ENCODE measurements around the gene RAB6D.
A peak's percentile ranks its signal among the peaks of the same experiment; 100 is the strongest.
"Not testable (repeated sequence)": the region's sequence is repeated elsewhere in the genome, so short reads cannot be mapped to it uniquely, and the experiment has no call there.

Gene RAB6D

DNA sequence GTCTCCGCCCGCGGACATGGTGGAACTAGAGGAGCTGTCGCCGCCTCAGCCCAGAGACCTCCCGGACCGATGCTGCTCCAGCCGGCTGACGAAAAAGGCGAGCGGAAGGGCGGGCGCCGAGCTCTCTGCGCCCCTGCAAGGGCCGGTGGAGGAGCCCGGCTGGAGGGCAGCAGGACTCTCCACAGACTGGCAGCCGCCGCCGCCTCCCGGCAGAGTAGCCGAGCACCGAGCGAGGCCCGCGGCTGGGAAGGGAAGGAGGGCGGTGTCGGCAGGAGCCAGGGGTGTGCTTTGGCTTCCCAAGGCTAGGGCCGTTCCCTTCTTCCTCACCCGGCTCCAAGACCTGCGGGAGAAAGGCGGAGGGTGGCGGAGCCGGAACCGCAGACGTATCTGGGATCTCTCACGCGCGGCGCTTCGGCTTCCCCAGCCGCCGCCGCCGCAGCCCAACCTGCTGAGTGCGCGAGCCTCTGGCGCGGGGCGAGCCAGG lies at the start of gene RAB6D:
RAB6D (minus strand) TSS at position 466 of the 484 bp plus-strand sequence; CDS start at position 18, 448 bp downstream.
- not testable (repeated sequence) for DNase-seq (ENCODE audit: low read depth, low spot score)

DNA sequence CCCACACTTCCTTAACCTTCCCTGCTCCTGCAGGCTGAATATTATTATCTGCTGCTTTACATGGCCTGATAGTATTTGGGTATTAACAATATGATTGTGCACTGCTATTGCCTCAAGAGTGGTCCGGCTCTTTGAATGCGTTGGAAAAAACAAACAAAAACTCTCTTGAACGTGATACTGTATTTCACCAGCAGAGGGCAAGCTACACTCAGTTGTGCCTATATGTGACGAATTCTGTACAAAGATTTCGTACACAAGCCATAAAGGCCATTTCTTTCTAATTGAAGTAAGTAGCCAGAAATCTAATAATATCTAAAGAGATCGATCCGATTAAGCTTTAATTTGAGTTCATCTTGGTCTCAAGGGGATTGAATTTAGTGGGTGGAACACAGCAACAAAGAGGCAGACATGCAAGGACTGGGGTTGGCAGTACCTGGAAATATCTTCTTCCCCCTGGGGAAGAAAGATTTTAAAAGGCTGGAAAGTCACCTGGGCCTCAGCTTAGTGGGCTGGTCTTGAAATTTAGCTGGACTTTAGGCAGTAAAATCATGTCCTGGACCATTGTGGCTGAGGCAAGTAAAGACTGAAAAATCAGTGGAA lies 49.3 kb upstream of the RAB6D start:
- DNase-seq (ENCODE audit: low read depth, low spot score), result peak; percentile 37

DNA sequence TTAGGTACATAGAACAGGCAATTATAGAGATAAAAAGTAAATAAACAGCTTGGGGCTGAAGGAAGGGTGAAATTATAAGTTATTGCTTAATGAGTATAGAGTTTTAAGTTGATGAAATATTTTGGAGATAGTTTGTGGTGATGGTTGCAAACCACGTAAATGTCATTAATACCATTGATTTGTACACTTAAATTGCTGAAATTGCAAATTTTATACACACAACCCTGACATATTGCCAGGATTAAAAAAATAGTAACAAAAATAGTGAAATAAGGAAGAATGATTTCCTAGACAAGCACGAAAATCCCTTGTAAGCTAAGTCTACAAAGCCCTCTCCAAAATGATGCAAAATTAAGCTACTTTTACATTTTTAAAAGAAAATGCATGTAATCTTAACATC lies 46.2 kb upstream of the RAB6D start:
- DNase-seq (ENCODE audit: low read depth, low spot score), result no peak

- DNase-seq (ENCODE audit: low read depth, low spot score), result no peak
Observed at GRCh38 chr2:131408778-131409177, 44.8 kb upstream of the RAB6D start.

DNA sequence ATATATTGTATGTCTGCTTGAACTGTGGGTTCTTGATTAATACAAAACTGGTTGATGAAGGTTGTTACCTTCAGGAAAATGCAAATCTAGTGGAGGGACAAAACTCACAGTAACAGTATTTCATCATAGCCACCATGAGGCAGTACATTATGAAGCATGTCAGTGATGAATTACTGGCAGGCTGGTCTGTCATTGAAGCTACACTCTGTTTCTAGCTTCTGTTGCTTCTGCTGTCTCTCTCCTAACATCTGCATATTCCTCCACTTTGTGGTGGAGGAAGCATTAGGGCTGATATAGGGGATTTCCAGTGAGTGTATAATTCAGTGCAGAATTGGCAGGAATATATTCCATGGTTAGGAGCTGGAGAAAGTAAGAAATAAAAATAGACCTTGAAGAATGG lies 44.2 kb upstream of the RAB6D start:
- no peak for DNase-seq (ENCODE audit: low read depth, low spot score)

DNA sequence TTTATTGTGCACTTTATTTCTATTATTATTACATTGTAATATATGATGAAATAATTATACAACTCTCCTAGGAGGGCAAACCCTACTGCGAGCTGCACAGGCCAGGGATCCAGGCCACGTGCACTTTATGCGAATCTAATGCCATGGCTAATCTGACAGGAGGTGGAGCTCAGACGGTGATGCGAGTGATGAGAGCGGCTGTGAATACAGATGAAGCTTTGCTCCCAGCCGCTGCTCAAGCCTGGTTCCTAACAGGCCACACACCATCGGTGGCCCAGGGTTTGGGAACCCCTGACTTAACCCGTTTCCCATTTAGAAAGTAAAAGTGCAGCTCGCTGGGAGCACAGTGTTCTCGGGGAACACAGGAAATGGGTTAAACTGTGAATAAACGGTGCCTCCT lies 40.8 kb upstream of the RAB6D start:
- DNase-seq (ENCODE audit: low read depth, low spot score), result no peak

DNA sequence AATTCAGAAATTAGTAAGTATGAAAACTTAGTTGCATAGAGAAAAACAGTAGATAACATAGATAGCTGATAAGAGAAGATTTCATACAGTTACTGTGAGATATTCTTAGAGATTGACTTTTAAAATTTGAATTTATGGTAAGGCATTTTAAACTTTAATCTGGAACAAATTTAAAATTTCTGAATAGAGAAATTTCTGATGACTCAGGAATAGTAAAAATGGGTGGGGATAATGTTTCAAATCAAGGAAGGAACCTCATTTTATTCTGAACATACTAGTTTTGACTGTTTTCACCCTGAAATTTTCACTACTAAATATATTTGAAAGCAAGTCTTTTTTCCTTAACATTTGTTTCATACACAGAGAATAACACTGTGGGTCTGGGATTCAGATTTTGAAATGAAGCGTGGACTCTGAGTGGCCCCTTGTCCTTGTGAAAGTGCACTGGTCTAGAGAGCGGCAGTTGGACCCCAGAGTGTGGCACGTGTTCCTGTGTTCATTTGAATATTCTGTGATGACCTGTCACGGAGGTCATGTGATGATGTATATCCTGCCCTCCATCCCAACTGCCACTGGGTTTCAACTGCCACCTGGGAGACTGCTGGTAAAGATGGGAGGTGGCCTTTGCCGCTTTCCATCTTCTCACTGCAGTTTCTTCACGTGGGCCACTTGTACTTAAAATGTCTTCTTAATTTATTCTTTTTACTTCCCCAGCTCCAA lies 38.5 kb upstream of the RAB6D start:
- DNase-seq (ENCODE audit: low read depth, low spot score), result no peak

- DNase-seq (ENCODE audit: low read depth, low spot score), result no peak
Observed at GRCh38 chr2:131400849-131401248, 36.9 kb upstream of the RAB6D start.

- DNase-seq (ENCODE audit: low read depth, low spot score), result not testable (repeated sequence)
Observed at GRCh38 chr2:131400441-131400840, 36.5 kb upstream of the RAB6D start.

DNA sequence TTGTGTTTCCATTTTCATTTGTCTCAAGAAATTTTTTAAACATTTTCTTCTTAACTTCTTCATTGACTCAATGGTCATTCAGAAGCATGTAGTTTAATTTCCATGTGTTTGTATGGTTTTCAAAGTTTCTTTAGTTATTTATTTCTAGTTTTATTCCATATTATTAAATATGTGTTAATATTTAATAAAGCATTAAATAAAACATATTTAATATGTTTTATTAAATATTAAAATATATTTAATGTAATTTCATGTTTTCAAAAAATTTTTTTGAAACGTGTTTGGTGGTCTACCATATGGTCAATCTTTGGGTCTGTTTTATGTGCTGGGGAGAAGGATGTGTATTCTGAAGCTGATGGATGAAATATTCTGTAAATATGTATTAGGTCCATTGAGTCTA lies 32.2 kb upstream of the RAB6D start:
- DNase-seq (ENCODE audit: low read depth, low spot score), result not testable (repeated sequence)

GRCh38 chr2:131395024-131395645 lies 31.2 kb upstream of the RAB6D start:
- DNase-seq (ENCODE audit: low read depth, low spot score), result not testable (repeated sequence)

DNA sequence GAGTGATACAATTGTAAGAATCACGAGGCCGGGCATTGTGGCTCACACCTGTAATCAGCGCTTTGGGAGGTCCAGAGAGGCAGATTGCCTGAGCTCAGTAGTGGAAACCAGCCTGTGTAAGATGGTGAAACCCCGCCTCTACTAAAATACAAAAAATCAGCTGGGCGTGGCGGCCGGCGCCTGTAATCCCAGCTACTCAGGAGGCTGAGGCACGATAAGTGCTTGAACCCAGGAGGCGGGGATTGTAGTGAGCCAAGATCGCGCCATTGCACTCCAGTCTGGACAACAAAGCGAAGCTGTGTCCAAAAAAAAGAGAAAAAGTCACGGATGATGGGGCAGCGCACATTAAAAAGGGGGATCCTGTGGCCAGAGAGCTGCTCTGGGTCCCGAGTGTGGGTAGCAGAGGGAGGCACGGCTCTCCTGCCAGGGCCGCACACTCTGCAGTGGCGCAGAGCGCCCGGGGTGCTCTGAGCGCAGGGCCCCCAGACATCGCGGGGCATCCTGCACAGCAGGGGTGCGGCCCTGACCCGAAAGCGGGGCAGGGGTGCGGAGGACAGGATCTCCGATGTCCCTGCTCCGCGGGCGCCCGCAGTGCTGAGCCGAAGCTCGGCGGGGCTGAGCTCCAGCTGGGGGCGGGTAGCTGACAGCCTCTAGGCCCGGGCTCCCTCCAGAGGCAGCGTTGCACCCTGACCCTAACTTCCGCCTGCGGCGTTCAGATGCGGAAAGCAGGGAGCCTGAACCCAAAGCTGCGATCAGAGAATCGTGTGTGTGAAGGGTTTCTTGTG lies 30.4 kb upstream of the RAB6D start:
- no peak for DNase-seq (ENCODE audit: low read depth, low spot score)

DNA sequence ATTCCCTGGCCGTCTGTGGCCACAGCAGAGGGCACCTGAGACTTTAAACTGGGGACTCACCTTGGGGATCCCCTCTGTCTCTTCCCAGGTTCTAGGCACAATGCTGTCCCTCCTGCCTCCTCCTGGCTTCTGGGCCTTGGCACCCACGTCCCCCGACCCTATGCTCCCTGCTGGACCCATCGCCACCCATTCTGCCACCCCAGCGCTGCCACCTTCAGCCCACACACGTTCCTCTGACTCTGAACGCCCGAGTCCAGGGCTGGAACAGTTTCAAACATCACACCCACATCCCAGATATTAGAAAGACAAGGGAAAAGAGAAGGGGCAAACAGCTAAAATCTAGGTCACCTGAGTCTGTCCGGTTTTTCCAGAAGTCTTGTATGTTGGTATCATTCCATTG lies 28.0 kb upstream of the RAB6D start:
- not testable (repeated sequence) for DNase-seq (ENCODE audit: low read depth, low spot score)

- DNase-seq (ENCODE audit: low read depth, low spot score), result not testable (repeated sequence)
Observed at GRCh38 chr2:131391471-131391870, 27.5 kb upstream of the RAB6D start.

- DNase-seq (ENCODE audit: low read depth, low spot score), result not testable (repeated sequence)
Observed at GRCh38 chr2:131390495-131391130, 26.6 kb upstream of the RAB6D start.

- no peak for DNase-seq (ENCODE audit: low read depth, low spot score)
Observed at GRCh38 chr2:131389657-131390056, 25.7 kb upstream of the RAB6D start.

DNA sequence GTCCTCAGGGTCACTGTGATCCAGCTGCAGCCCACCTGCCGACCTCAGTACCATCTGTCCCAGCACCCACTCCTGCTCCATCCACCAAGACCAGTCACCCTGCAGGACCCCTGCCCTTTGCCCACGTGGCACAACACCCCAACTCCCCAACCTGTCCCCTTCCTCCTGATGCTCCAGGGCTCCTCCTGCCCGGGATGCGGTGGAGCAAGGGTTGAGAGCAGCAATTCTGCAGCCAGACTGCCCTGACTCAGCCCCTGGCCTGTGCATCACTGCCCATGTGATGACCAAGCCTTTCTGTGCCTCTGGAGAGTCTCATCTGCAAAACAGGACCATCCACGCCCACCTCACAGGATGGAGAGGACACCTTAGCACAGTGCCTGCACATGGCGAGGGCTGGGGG lies 24.9 kb upstream of the RAB6D start:
- not testable (repeated sequence) for DNase-seq (ENCODE audit: low read depth, low spot score)

- DNase-seq (ENCODE audit: low read depth, low spot score), result not testable (repeated sequence)
Observed at GRCh38 chr2:131373111-131373510, 9.1 kb upstream of the RAB6D start.

- no peak for DNase-seq (ENCODE audit: low read depth, low spot score)
Observed at GRCh38 chr2:131369954-131370353, 6.0 kb upstream of the RAB6D start.

DNA sequence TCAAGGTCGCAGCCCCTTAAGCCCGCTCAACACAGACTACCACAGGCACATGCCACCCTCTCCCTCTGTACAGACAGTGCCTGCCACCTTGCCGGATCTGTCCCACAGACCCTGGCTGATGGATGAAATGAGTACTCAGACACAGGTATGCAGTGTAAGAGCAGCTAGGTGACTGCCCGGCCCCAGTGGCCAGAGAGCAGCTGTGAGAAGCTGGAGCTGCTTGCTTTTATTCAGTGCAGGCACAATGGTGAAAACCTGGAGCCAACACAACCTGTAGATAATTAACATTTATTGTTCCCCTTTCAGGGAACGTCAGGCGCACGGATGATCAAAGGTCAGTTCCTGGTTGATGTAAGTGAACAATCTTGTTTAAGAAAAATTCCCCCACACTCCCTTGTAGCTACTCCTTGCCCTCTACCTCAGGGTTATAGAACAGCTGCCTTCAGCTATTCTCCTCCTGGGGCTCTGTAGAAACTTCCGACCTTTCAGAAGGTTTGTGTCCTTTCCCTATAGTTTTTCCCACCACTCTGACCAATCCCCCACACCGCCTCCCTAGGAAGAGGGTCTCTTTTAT lies 4.6 kb upstream of the RAB6D start:
- not testable (repeated sequence) for DNase-seq (ENCODE audit: low read depth, low spot score)

GRCh38 chr2:131367352-131367751 lies 3.4 kb upstream of the RAB6D start:
- no peak for DNase-seq (ENCODE audit: low read depth, low spot score)
